IPS-18a (cell line): ENCODE results near the gene CDC25A.

Source experiments
- H3K27ac ChIP-seq: one replicate; pipeline ENCODE4 v1.5.1; 2013; ENCODE audit warnings: low read length
- H3K27me3 ChIP-seq: one replicate; pipeline ENCODE4 v1.6.1; 2013; ENCODE audit warnings: mild to moderate bottlenecking, low read length; ENCODE audit not compliant: control insufficient read depth, insufficient read depth
- H3K36me3 ChIP-seq: one replicate; pipeline ENCODE4 v1.6.1; 2013; ENCODE audit warnings: low read depth, low read length; ENCODE audit not compliant: control insufficient read depth
- H3K4me1 ChIP-seq: one replicate; pipeline ENCODE4 v1.6.1; 2013; ENCODE audit warnings: low read depth, low read length; ENCODE audit not compliant: control insufficient read depth
- H3K4me3 ChIP-seq: one replicate; pipeline ENCODE4 v1.5.1; 2013; ENCODE audit warnings: low read length
- H3K9ac ChIP-seq: one replicate; pipeline ENCODE4 v1.6.1; 2013; ENCODE audit warnings: mild to moderate bottlenecking, low read length, moderate library complexity
- H3K9me3 ChIP-seq: one replicate; pipeline ENCODE4 v1.6.1; 2013; ENCODE audit warnings: low read depth, low read length; ENCODE audit not compliant: control insufficient read depth

CDC25A gene

GRCh38 chr3:48140336-48140757 lies 47.9 kb downstream of the CDC25A start:
- H3K9me3 ChIP-seq, result no peaks in the 10 kb centered on the region
- no peak overlapping the region for H3K4me3 ChIP-seq
- peaks cover 4% of the 10 kb centered on the region for H3K4me1 ChIP-seq
- H3K27ac ChIP-seq, result no peak overlapping the region
- no peaks in the 10 kb centered on the region for H3K27me3 ChIP-seq
- H3K36me3 ChIP-seq, result no peaks in the 10 kb centered on the region
- H3K9ac ChIP-seq, result no peak overlapping the region

- Histone ChIP-seq H3K36me3 (no peaks in the 10 kb centered on the region), H3K9ac (no peak overlapping the region), H3K4me3 (no peak overlapping the region), H3K4me1 (peaks cover 4% of the 10 kb centered on the region), H3K27ac (no peak overlapping the region), H3K9me3 (no peaks in the 10 kb centered on the region), H3K27me3 (no peaks in the 10 kb centered on the region)
Observed at GRCh38 chr3:48137425-48137999, 50.7 kb downstream of the CDC25A start.

GRCh38 chr3:48135552-48136495 lies 52.4 kb downstream of the CDC25A start:
- Histone ChIP-seq H3K27ac (no peak overlapping the region), H3K27me3 (no peaks in the 10 kb centered on the region), H3K36me3 (no peaks in the 10 kb centered on the region), H3K9me3 (no peaks in the 10 kb centered on the region), H3K9ac (no peak overlapping the region), H3K4me3 (no peak overlapping the region), H3K4me1 (peaks cover 4% of the 10 kb centered on the region)

GRCh38 chr3:48130321-48130904 lies 57.8 kb downstream of the CDC25A start:
- no peak overlapping the region for H3K9ac ChIP-seq
- no peak overlapping the region for H3K4me3 ChIP-seq
- H3K9me3 ChIP-seq, result no peaks in the 10 kb centered on the region
- no peaks in the 10 kb centered on the region for H3K36me3 ChIP-seq
- no peaks in the 10 kb centered on the region for H3K4me1 ChIP-seq
- no peak overlapping the region for H3K27ac ChIP-seq
- H3K27me3 ChIP-seq, result no peaks in the 10 kb centered on the region

GRCh38 chr3:48129921-48130320 lies 58.3 kb downstream of the CDC25A start:
- Histone ChIP-seq H3K27ac (no peak overlapping the region), H3K4me3 (no peak overlapping the region), H3K27me3 (no peaks in the 10 kb centered on the region), H3K9me3 (no peaks in the 10 kb centered on the region), H3K4me1 (no peaks in the 10 kb centered on the region), H3K9ac (no peak overlapping the region), H3K36me3 (no peaks in the 10 kb centered on the region)

- Histone ChIP-seq H3K9me3 (no peaks in the 10 kb centered on the region), H3K4me3 (no peak overlapping the region), H3K27me3 (no peaks in the 10 kb centered on the region), H3K9ac (no peak overlapping the region), H3K4me1 (no peaks in the 10 kb centered on the region), H3K36me3 (no peaks in the 10 kb centered on the region), H3K27ac (no peak overlapping the region)
Observed at GRCh38 chr3:48128774-48129173, 59.4 kb downstream of the CDC25A start.

- no peak overlapping the region for H3K9ac ChIP-seq
- H3K27ac ChIP-seq, result no peak overlapping the region
- H3K36me3 ChIP-seq, result no peaks in the 10 kb centered on the region
- no peaks in the 10 kb centered on the region for H3K9me3 ChIP-seq
- no peak overlapping the region for H3K4me3 ChIP-seq
- H3K27me3 ChIP-seq, result no peaks in the 10 kb centered on the region
- H3K4me1 ChIP-seq, result no peaks in the 10 kb centered on the region
Observed at GRCh38 chr3:48125886-48126622, 62.2 kb downstream of the CDC25A start.

- H3K4me1 ChIP-seq, result no peaks in the 10 kb centered on the region
- no peak overlapping the region for H3K9ac ChIP-seq
- no peaks in the 10 kb centered on the region for H3K27me3 ChIP-seq
- no peak overlapping the region for H3K4me3 ChIP-seq
- H3K27ac ChIP-seq, result no peak overlapping the region
- H3K36me3 ChIP-seq, result no peaks in the 10 kb centered on the region
- no peaks in the 10 kb centered on the region for H3K9me3 ChIP-seq
Observed at GRCh38 chr3:48125013-48125705, 63.1 kb downstream of the CDC25A start.

- H3K9ac ChIP-seq, result no peak overlapping the region
Observed at GRCh38 chr3:48123346-48123745, 64.9 kb downstream of the CDC25A start.

GRCh38 chr3:48122504-48122903 lies 65.7 kb downstream of the CDC25A start:
- Histone ChIP-seq H3K4me1 (peaks cover 5% of the 10 kb centered on the region), H3K36me3 (no peaks in the 10 kb centered on the region), H3K9ac (no peak overlapping the region), H3K9me3 (no peaks in the 10 kb centered on the region), H3K4me3 (no peak overlapping the region), H3K27me3 (no peaks in the 10 kb centered on the region), H3K27ac (no peak overlapping the region)

More at GRCh38 chr3:48123346-48123745, 64.9 kb downstream of the CDC25A start:
- Histone ChIP-seq H3K36me3 (no peaks in the 10 kb centered on the region), H3K27me3 (no peaks in the 10 kb centered on the region), H3K4me1 (peaks cover under 1% of the 10 kb centered on the region), H3K4me3 (no peak overlapping the region), H3K27ac (no peak overlapping the region), H3K9me3 (no peaks in the 10 kb centered on the region)

- H3K36me3 ChIP-seq, result no peaks in the 10 kb centered on the region
- H3K9me3 ChIP-seq, result no peaks in the 10 kb centered on the region
- H3K4me1 ChIP-seq, result peaks cover 9% of the 10 kb centered on the region
- no peak overlapping the region for H3K9ac ChIP-seq
- H3K27ac ChIP-seq, result no peak overlapping the region
- no peaks in the 10 kb centered on the region for H3K27me3 ChIP-seq
- H3K4me3 ChIP-seq, result no peak overlapping the region
Observed at GRCh38 chr3:48120223-48120622, 68.0 kb downstream of the CDC25A start.
